ENCODE data around the gene FNBP1L.

The FNBP1L gene

DNA sequence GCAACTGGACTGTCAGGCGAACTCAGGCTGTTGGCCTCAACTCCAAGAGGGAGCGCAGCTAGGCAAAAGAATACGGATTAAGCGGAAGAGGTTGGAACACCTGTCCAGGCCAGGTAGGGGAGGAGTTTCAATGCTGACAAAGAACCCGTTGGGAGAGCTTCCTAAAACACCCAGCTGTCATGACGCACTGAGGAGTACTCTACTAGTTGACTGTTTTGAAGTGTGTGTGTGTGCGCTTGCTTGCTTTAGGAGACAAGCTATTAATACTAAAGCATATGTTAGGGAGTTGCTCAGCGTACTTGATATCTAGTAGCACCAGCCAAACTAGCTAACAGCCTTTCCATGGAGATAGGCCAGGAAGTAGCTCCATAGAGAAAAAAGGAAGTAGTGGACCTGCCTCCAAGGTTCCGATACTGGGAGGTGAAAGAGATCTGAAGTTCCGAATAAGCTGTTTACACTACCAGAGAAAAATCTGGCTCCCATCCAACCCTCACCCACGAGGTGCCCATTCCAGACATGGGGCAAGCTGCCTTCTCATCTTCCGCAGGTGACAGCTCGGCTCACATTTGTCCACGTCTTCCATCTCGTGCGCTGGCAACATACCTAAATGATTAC lies 974 bp upstream of the FNBP1L start:
- H3K9me2 ChIP-seq (replicated peaks; ENCODE audit: low read depth, low read length): no peaks in the 10 kb centered on the region
- H4K20me1 ChIP-seq (ENCODE audit: insufficient read depth, low read length, poor library complexity, severe bottlenecking): peaks cover 19% of the 10 kb centered on the region
- 0 out of 2 replicates have a peak, but pooled peaks cover 5% of the 10 kb centered on the region for H3F3A ChIP-seq (ENCODE audit: low read depth)
- H3K4me1 ChIP-seq (ENCODE audit: insufficient read depth, low read length, poor library complexity, severe bottlenecking): peaks cover 28% of the 10 kb centered on the region
- TF ChIP-seq EZH2phosphoT487 (IDR thresholded peaks at IDR 0.05; ENCODE audit: borderline replicate concordance): no peak
- TF ChIP-seq, protein P1, sequence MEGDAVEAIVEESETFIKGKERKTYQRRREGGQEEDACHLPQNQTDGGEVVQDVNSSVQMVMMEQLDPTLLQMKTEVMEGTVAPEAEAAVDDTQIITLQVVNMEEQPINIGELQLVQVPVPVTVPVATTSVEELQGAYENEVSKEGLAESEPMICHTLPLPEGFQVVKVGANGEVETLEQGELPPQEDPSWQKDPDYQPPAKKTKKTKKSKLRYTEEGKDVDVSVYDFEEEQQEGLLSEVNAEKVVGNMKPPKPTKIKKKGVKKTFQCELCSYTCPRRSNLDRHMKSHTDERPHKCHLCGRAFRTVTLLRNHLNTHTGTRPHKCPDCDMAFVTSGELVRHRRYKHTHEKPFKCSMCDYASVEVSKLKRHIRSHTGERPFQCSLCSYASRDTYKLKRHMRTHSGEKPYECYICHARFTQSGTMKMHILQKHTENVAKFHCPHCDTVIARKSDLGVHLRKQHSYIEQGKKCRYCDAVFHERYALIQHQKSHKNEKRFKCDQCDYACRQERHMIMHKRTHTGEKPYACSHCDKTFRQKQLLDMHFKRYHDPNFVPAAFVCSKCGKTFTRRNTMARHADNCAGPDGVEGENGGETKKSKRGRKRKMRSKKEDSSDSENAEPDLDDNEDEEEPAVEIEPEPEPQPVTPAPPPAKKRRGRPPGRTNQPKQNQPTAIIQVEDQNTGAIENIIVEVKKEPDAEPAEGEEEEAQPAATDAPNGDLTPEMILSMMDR (conservative IDR thresholded peaks at IDR 0.05; ENCODE audit: low read length): no peak
- peaks cover 29% of the 10 kb centered on the region for H3K79me2 ChIP-seq (ENCODE audit: insufficient read depth, low read length)
- peak overlapping the region; percentile 84 for H3K9ac ChIP-seq (ENCODE audit: low read depth, low read length, poor library complexity, severe bottlenecking)
- peak overlapping the region; percentile 99 for H3K4me2 ChIP-seq (ENCODE audit: low read depth, low read length, poor library complexity, severe bottlenecking)
- H3K36me3 ChIP-seq (ENCODE audit: insufficient read depth, low read length): no peaks in the 10 kb centered on the region
- no peak overlapping the region for H2AFZ ChIP-seq (ENCODE audit: low read length)
- H3K4me3 ChIP-seq (ENCODE audit: low read length, poor library complexity, severe bottlenecking): peak overlapping the region; percentile 98
- no peaks in the 10 kb centered on the region for H3K9me3 ChIP-seq (ENCODE audit: insufficient read depth, low read depth, low read length)
- H3K27me3 ChIP-seq (ENCODE audit: insufficient read depth, low read length, poor library complexity, severe bottlenecking): peaks cover 6% of the 10 kb centered on the region

DNA sequence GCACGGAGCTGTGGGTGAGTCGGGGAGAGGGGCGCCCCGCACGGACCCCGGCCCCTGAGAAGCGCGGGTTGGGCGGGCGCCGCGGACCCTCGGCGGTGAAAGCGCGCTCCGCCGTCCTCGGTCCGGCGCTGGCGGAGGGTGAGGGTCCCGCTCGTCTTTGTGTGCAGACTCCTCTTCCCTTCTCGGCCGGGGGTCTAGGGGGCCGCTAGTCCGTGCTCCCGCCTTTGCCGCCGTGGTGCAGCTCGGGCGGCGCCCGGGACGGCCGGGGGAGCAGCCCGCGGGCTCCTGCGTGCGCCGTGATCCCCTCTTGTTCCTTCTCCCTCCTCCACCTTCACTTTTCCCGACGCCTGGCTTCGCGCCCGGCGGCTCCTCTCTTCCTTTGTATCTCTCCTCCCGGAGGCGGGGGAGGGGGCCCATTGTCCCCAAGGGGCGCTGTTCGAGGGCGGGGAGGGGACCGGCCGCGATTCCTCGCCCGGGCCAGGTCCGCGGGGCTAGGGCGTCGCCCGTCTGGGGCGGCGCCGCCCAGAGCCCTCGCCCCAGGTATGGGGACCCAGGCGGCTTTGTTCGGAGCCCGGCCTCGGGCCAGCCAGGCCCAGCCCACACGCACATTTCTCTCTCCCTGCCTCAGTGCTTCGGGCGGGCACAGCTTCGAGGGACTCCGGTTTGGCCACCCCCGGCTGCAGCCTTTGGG lies 519 bp downstream of the FNBP1L start:
- Histone ChIP-seq H3K9ac (ENCODE audit: low read depth, low read length, poor library complexity, severe bottlenecking) (peak overlapping the region; percentile 84), H3K79me2 (ENCODE audit: insufficient read depth, low read length) (peaks cover 37% of the 10 kb centered on the region), H4K20me1 (ENCODE audit: insufficient read depth, low read length, poor library complexity, severe bottlenecking) (peaks cover 23% of the 10 kb centered on the region), H2AFZ (ENCODE audit: low read length) (peak overlapping the region; percentile 100), H3K9me3 (ENCODE audit: insufficient read depth, low read depth, low read length) (no peaks in the 10 kb centered on the region), H3K4me1 (ENCODE audit: insufficient read depth, low read length, poor library complexity, severe bottlenecking) (peaks cover 31% of the 10 kb centered on the region), H3K9me2 (replicated peaks; ENCODE audit: low read depth, low read length) (no peaks in the 10 kb centered on the region), H3K4me2 (ENCODE audit: low read depth, low read length, poor library complexity, severe bottlenecking) (peak overlapping the region; percentile 99), H3K4me3 (ENCODE audit: low read length, poor library complexity, severe bottlenecking) (peak overlapping the region; percentile 98), H3F3A (ENCODE audit: low read depth) (0 out of 2 replicates have a peak, but pooled peaks cover 5% of the 10 kb centered on the region), H3K27me3 (ENCODE audit: insufficient read depth, low read length, poor library complexity, severe bottlenecking) (peaks cover 6% of the 10 kb centered on the region), H3K36me3 (ENCODE audit: insufficient read depth, low read length) (no peaks in the 10 kb centered on the region)
- no peak for TF ChIP-seq EZH2phosphoT487 (IDR thresholded peaks at IDR 0.05; ENCODE audit: borderline replicate concordance)
- TF ChIP-seq, protein P1 (conservative IDR thresholded peaks at IDR 0.05; ENCODE audit: low read length): peak; percentile 18

DNA sequence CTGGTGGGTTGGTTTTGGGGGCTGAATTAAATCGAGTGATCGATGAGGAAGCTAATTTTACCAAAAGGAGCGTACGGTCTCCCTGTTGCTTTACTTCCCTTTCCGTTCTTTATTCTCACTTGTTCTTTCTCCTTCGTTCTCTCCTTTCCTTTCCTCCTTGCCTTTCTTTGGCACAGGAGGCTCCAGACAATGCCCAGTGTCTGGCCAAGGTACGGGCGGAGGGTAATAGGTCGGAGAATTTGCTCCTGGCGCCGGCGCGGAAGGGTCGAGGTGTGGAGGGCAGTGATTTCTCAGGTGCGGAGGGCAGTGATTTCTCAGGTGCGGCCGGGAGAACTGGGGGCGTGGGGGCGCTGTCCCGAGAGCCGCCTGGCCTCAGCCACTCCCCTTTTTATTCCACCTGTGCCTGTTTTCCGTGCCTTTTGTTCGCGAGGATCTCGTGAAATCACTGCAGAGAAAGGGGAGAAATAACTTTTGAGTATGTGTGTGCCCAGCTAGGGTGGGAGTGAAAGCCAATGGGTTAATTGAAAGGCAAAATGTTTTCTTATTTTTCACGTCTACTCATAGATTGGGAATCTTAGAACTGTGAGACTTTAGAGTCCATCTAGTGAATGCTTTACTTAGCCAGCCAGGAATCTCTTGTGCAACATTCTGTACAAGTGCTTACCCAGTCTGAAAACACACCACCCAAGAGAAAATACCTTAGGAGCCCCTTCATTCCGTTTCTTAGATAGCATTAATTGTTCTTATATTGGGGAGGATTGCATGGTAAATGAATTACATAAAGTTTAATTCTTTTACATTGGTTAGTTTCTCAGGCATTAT lies 1.3 kb downstream of the FNBP1L start:
- Histone ChIP-seq H3K4me1 (ENCODE audit: insufficient read depth, low read length, poor library complexity, severe bottlenecking) (peaks cover 31% of the 10 kb centered on the region), H3K4me3 (ENCODE audit: low read length, poor library complexity, severe bottlenecking) (peak overlapping the region; percentile 98), H4K20me1 (ENCODE audit: insufficient read depth, low read length, poor library complexity, severe bottlenecking) (peaks cover 23% of the 10 kb centered on the region), H3K27me3 (ENCODE audit: insufficient read depth, low read length, poor library complexity, severe bottlenecking) (peaks cover 6% of the 10 kb centered on the region), H3K79me2 (ENCODE audit: insufficient read depth, low read length) (peaks cover 45% of the 10 kb centered on the region), H3K9me2 (replicated peaks; ENCODE audit: low read depth, low read length) (no peaks in the 10 kb centered on the region), H3K4me2 (ENCODE audit: low read depth, low read length, poor library complexity, severe bottlenecking) (peak overlapping the region; percentile 99), H3F3A (ENCODE audit: low read depth) (0 out of 2 replicates have a peak, but pooled peaks cover 5% of the 10 kb centered on the region), H2AFZ (ENCODE audit: low read length) (peak overlapping the region; percentile 100), H3K9me3 (ENCODE audit: insufficient read depth, low read depth, low read length) (no peaks in the 10 kb centered on the region), H3K9ac (ENCODE audit: low read depth, low read length, poor library complexity, severe bottlenecking) (peak overlapping the region; percentile 84), H3K36me3 (ENCODE audit: insufficient read depth, low read length) (no peaks in the 10 kb centered on the region)
- TF ChIP-seq, protein P1 (conservative IDR thresholded peaks at IDR 0.05; ENCODE audit: low read length): no peak
- no peak for TF ChIP-seq EZH2phosphoT487 (IDR thresholded peaks at IDR 0.05; ENCODE audit: borderline replicate concordance)

Data from Loucy (cell line).